Esophagus muscularis mucosa (tissue), 4 donors: ENCODE data around the gene KIAA0930. TPM values are rescaled to one million over a fixed set of nuclear protein-coding genes. Genes with fewer than 3 reads are reported as not detected.
A peak's percentile ranks its signal among the peaks of the same experiment; 100 is the strongest.

Experiments used
- DNase-seq: peaks from one replicate; pipeline ENCODE4 v3.0.0-alpha.2; 2017; ENCODE audit errors: extremely low spot score
- H3K27ac ChIP-seq, 4 donors: fragments of 200-600 bp; sonication (generic); replicated peaks in 1 of 4; 1 replicate in 3 of 4; 2 replicates in 1 of 4; pipeline ENCODE4 v1.5.1; 2016 to 2019; ENCODE audit warnings: mild to moderate bottlenecking in 1 of 4
- H3K27me3 ChIP-seq, 4 donors: fragments of 200-600 bp; sonication (generic); one replicate each; pipeline versions ENCODE4 v1.5.1 to v1.6.0; 2016 to 2019
- H3K36me3 ChIP-seq, 4 donors: fragments of 200-600 bp; sonication (generic); one replicate each; pipeline ENCODE4 v1.5.1; 2016 to 2019
- H3K4me1 ChIP-seq, 4 donors: fragments of 200-600 bp; sonication (generic); one replicate each; pipeline ENCODE4 v1.5.1; 2016 to 2019
- H3K4me3 ChIP-seq, 4 donors: fragments of 200-600 bp; sonication (generic); 1 replicate in 2 of 4; 2 replicates in 2 of 4; pipeline ENCODE4 v1.5.1; 2016 to 2019; ENCODE audit warnings: mild to moderate bottlenecking in 4 of 4, moderate library complexity in 1 of 4
- H3K9me3 ChIP-seq, 4 donors: fragments of 200-600 bp; sonication (generic); 1 replicate in 3 of 4; 2 replicates in 1 of 4; pipeline ENCODE4 v1.5.1; 2016 to 2019
- EP300 ChIP-seq: sonication (generic); formaldehyde crosslinking; IDR thresholded peaks from one replicate; pipeline ENCODE4 v1.6.1; 2017; ENCODE audit warnings: antibody characterized with exemption
- POLR2A ChIP-seq: fragments of 450-650 bp; IDR thresholded peaks from one replicate; pipeline ENCODE4 v1.6.1; 2017; ENCODE audit warnings: antibody characterized with exemption, moderate library complexity, mild to moderate bottlenecking, low read depth
- POLR2AphosphoS5 ChIP-seq, 2 donors: sonication (generic); formaldehyde crosslinking; IDR thresholded peaks; one replicate each; pipeline ENCODE4 v1.6.1; 2017; ENCODE audit warnings: antibody characterized with exemption in 2 of 2
- WGBS: methylation state at CpG from one replicate; pipeline ENCODE4 v1.1.5; 2018; 5-methylcytosine and 5-hydroxymethylcytosine counted together
- intact Hi-C: fragments of 100-400 bp; cut with DNase I; formaldehyde crosslinking; loops from one replicate; pipeline ENCODE4 v1.15.1; 2023
- total RNA-seq, 4 donors: library from RNA; depleted of rRNA; stranded (reverse); fragments of >200 nt; gene quantifications; one replicate each; pipeline versions ENCODE4 v1.1.0 to v1.2.1, GENCODE V29; 2016
- TF ChIP-seq, protein P1 (sequence below), 3 experiments: fragments of 200-600 bp in 2 of 3; fragments of 450-650 bp in 1 of 3; sonication (generic) in 2 of 3; IDR thresholded peaks; one replicate each; pipeline ENCODE4 v1.5.1; 2017 to 2019; ENCODE audit warnings: antibody characterized with exemption in 3 of 3, mild to moderate bottlenecking in 2 of 3, moderate library complexity in 1 of 3

KIAA0930 gene
- total RNA-seq, 4 donors from 2014 or later: 31.6 to 67.1 (median 46.8) TPM

DNA sequence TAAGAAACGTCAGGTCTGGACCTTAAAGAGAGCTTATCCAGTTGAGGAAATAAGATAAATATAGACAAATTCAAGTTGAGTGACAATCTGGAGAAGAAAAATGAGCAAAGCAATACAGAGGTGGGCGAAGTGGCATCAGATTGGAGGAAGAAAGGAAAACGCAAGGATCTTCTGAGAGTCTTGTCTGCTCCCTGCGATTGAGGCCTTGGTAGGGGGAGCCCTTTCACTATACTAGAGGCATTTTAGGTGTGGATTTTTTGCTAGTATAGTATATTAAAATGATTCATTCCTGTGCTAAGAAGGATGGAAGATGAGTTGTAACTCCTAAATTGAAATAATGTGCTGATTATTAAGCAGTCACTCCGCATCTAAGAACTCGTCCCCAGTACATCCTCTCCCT lies 68.9 kb downstream of the KIAA0930 start:
- Histone ChIP-seq H3K4me3 (no peak overlapping the region), H3K36me3 (peaks cover 39 to 96% (median 82%) of the 10 kb centered on the region in 4 donors), H3K27me3 (no peaks in the 10 kb centered on the region), H3K4me1 (peaks cover 0 to 4% (median 1%) of the 10 kb centered on the region in 4 donors), H3K9me3 (no peaks in the 10 kb centered on the region), H3K27ac (no peak overlapping the region)
- TF ChIP-seq EP300: no peak
- TF ChIP-seq, protein P1, sequence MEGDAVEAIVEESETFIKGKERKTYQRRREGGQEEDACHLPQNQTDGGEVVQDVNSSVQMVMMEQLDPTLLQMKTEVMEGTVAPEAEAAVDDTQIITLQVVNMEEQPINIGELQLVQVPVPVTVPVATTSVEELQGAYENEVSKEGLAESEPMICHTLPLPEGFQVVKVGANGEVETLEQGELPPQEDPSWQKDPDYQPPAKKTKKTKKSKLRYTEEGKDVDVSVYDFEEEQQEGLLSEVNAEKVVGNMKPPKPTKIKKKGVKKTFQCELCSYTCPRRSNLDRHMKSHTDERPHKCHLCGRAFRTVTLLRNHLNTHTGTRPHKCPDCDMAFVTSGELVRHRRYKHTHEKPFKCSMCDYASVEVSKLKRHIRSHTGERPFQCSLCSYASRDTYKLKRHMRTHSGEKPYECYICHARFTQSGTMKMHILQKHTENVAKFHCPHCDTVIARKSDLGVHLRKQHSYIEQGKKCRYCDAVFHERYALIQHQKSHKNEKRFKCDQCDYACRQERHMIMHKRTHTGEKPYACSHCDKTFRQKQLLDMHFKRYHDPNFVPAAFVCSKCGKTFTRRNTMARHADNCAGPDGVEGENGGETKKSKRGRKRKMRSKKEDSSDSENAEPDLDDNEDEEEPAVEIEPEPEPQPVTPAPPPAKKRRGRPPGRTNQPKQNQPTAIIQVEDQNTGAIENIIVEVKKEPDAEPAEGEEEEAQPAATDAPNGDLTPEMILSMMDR (IDR thresholded peaks at IDR 0.05): no peak
- TF ChIP-seq POLR2AphosphoS5 (IDR thresholded peaks at IDR 0.05): no peak
- no peak for TF ChIP-seq POLR2A
- 79% methylated on average over 6 of the region's 6 CpGs for WGBS
- DNase-seq: no peak
- intact Hi-C loops: no loop called here

DNA sequence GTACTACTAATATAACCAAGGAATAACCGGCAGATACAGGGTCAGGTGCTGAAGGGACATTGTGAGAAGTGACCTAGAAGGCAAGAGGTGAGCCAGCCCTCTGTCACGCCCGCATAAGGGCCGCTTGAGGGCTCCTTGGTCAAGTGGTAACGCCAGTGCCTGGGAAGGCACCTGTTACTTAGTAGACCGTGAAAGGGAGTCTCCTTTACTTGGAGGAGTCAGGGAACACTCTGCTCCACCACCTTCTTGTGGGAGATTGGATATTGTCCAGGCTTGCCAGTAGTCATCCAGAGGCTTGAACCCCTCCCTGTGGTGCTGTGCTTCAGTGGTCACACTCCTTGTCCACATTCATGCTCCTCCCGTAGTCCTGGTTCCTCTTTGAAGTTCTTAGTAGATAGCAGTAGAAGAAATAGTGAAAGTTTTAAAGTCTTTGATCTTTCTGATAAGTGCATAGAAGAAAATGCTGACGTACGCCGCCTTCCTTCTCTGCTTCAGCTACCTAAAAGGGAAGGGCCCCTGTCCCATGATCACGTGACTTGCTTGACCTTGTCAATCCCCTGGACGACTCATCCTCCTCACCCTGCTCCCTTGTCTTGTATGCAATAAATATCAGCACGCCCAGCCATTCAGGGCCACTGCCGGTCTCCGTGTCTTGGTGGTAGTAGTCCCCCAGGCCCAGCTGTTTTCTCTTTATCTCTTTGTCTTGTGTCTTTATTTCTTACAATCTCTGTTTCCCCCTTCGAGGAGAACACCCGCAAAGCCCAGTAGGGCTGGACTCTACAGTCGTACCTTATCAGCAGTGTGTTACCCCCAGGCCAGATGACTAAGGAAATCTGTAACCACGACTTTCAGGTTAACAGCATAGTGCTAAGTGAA lies 70.9 kb downstream of the KIAA0930 start:
- Histone ChIP-seq H3K27ac (no peak overlapping the region), H3K36me3 (peaks cover 39 to 82% (median 64%) of the 10 kb centered on the region in 4 donors), H3K4me3 (no peak overlapping the region), H3K4me1 (peaks cover 10 to 24% (median 17%) of the 10 kb centered on the region in 4 donors), H3K9me3 (no peaks in the 10 kb centered on the region), H3K27me3 (no peaks in the 10 kb centered on the region)
- WGBS: 85% methylated on average over 19 of the region's 19 CpGs
- no peak for DNase-seq
- TF ChIP-seq POLR2AphosphoS5 (IDR thresholded peaks at IDR 0.05) (no peak), EP300 (no peak), POLR2A (no peak)
- TF ChIP-seq, protein P1 (IDR thresholded peaks at IDR 0.05): no peak
- intact Hi-C loops: loop anchor here (10.0 kb wide), 1 partner anchor 45 kb away; no protein-coding TSS in a partner anchor

DNA sequence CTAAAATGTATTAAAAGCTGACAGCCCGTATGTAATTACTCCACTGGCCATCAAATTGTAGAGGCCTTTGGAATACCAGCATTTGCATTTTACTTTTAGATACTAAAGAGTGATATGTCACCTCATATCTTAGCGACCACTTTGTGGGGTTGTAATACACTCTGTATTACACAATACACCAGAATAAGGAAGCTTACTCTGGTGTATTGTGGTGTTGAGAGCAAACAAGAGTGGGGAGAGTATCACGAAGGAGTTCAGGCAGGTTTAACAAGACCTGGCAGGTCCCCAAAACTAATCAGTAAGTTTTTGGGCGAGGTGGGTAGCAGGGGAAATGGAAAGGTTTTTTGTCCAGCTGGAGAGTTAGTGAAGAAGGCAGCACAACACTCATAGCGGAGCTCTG lies 73.8 kb downstream of the KIAA0930 start:
- Histone ChIP-seq H3K27me3 (no peaks in the 10 kb centered on the region), H3K9me3 (no peaks in the 10 kb centered on the region), H3K27ac (no peak overlapping the region), H3K36me3 (peaks cover 32 to 53% (median 40%) of the 10 kb centered on the region in 4 donors), H3K4me1 (peaks cover 19 to 35% (median 32%) of the 10 kb centered on the region in 4 donors), H3K4me3 (no peak overlapping the region)
- intact Hi-C loops: loop anchor here (10.0 kb wide), 1 partner anchor 48 kb away; no protein-coding TSS in a partner anchor
- WGBS: 75% methylated on average over 5 of the region's 5 CpGs
- DNase-seq: no peak
- TF ChIP-seq POLR2AphosphoS5 (IDR thresholded peaks at IDR 0.05): no peak
- TF ChIP-seq, protein P1 (IDR thresholded peaks at IDR 0.05): no peak

DNA sequence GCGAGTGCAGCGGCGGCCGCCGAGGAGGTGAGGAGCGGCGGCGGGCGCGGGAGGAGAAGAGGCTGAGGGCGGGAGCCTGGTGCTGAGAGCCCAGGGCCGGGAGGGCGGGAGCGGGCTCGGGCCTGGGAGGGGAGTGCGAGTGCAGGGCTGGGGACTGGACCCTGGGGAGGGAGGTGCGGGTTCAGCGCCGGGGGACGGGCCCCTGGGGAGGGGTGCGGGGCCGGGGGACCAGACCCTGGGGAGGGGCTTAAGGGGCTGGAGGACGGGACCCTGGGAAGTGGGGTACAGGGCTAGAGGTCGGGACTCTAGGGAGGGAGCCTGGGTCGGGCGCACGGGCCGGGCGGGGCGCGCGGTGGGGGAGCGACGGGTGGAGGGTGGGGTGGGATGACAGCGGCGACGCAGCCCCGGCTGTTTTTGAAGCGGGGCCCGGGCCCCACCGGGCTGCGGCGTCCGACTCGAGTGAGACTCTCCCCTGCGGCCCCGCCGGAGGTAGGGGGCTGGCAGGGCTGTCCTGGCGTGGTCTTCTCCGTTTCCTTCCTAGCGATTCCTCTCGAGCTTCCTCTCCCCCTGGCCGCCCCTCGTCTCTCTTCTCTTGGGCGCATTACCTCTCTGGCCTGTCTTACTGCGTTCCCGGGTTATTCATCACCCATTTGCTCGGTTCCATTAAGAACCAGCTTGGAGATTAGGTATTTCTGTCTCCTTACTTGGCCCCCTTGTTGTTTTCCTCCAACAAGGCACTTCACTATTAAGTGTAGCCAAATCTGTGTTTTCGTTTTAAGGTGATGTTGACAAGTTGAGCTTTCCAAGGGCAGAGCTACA lies 76.2 kb downstream of the KIAA0930 start:
- DNase-seq: no peak
- under 1% methylated on average over 34 of the region's 59 CpGs for WGBS
- Histone ChIP-seq H3K27me3 (no peaks in the 10 kb centered on the region), H3K4me3 (peak overlapping the region; percentile 77 to 98 (median 89)), H3K9me3 (no peaks in the 10 kb centered on the region), H3K4me1 (peaks cover 21 to 53% (median 45%) of the 10 kb centered on the region in 4 donors), H3K36me3 (peaks cover 8 to 29% (median 16%) of the 10 kb centered on the region in 4 donors), H3K27ac (peak overlapping the region; percentile 84 to 92 (median 88))
- intact Hi-C loops: loop anchor here (5.0 to 10.0 kb wide), 2 partner anchors 50 to 157 kb away; no protein-coding TSS in a partner anchor
- TF ChIP-seq POLR2A (no peak), EP300 (no peak), POLR2AphosphoS5 (IDR thresholded peaks at IDR 0.05) (no peak)
- TF ChIP-seq, protein P1 (IDR thresholded peaks at IDR 0.05): no peak
